GM23248 (cell line): ENCODE data around the gene RBM28. TPM values are rescaled to one million over a fixed set of nuclear protein-coding genes. Genes with fewer than 3 reads are reported as not detected.
A peak's percentile ranks its signal among the peaks of the same experiment; 100 is the strongest.

Experiments
- DNase-seq: peaks from one replicate; pipeline ENCODE4 v3.0.0-alpha.2; 2015
- H2AFZ ChIP-seq: fragments of 200-600 bp; sonication (generic); 2 replicates; pipeline ENCODE4 v1.6.1; 2016; ENCODE audit warnings: antibody characterized with exemption
- H3F3A ChIP-seq: fragments of 200-600 bp; sonication (generic); 2 replicates; pipeline ENCODE4 v1.6.1; 2016; ENCODE audit warnings: mild to moderate bottlenecking, antibody characterized with exemption, mixed run types; ENCODE audit not compliant: insufficient read depth
- H3K27ac ChIP-seq: fragments of 200-600 bp; sonication (generic); 2 replicates; pipeline ENCODE4 v1.5.1; 2016; ENCODE audit warnings: mild to moderate bottlenecking
- H3K27me3 ChIP-seq: fragments of 200-600 bp; sonication (generic); replicated peaks from 2 replicates; pipeline ENCODE4 v1.6.1; 2016; ENCODE audit warnings: mild to moderate bottlenecking; ENCODE audit not compliant: insufficient read depth
- H3K36me3 ChIP-seq: fragments of 200-600 bp; sonication (generic); 2 replicates; pipeline ENCODE4 v1.6.1; 2016; ENCODE audit warnings: low read depth, mild to moderate bottlenecking
- H3K4me1 ChIP-seq: fragments of 200-600 bp; sonication (generic); 2 replicates; pipeline ENCODE4 v1.6.1; 2016; ENCODE audit warnings: mild to moderate bottlenecking; ENCODE audit not compliant: insufficient read depth
- H3K4me2 ChIP-seq: fragments of 200-600 bp; sonication (generic); one replicate; pipeline ENCODE4 v1.6.1; 2016; ENCODE audit warnings: mild to moderate bottlenecking; ENCODE audit not compliant: unreplicated experiment
- H3K4me3 ChIP-seq: fragments of 200-600 bp; sonication (generic); 2 replicates; pipeline ENCODE4 v1.5.1; 2016; ENCODE audit warnings: mild to moderate bottlenecking
- H3K79me2 ChIP-seq: fragments of 200-600 bp; sonication (generic); 2 replicates; pipeline ENCODE4 v1.6.1; 2016; ENCODE audit warnings: mild to moderate bottlenecking; ENCODE audit not compliant: insufficient read depth
- H3K9ac ChIP-seq: fragments of 200-600 bp; sonication (generic); 2 replicates; pipeline ENCODE4 v1.6.1; 2016; ENCODE audit warnings: mild to moderate bottlenecking
- H3K9me2 ChIP-seq: fragments of 200-600 bp; sonication (generic); 2 replicates; pipeline ENCODE4 v1.6.1; 2016; ENCODE audit warnings: mixed run types, mild to moderate bottlenecking, moderate library complexity; ENCODE audit not compliant: insufficient read depth
- H3K9me3 ChIP-seq: fragments of 200-600 bp; sonication (generic); one replicate; pipeline ENCODE4 v1.6.1; 2017; ENCODE audit warnings: low read depth
- H4K20me1 ChIP-seq: fragments of 200-600 bp; sonication (generic); 2 replicates; pipeline ENCODE4 v1.6.0; 2016; ENCODE audit not compliant: insufficient read depth
- EZH2 ChIP-seq: fragments of 200-600 bp; sonication (generic); IDR thresholded peaks from 2 replicates; pipeline ENCODE4 v1.6.1; 2018; ENCODE audit warnings: antibody characterized with exemption, mild to moderate bottlenecking; ENCODE audit not compliant: insufficient read depth, poor library complexity, severe bottlenecking
- EZH2phosphoT487 ChIP-seq: fragments of 200-600 bp; sonication (generic); IDR thresholded peaks from 2 replicates; pipeline ENCODE4 v1.6.1; 2018; ENCODE audit warnings: antibody characterized with exemption, moderate library complexity, mild to moderate bottlenecking, low read depth; ENCODE audit not compliant: insufficient read depth
- WGBS, 2 experiments: methylation state at CpG; one replicate each; pipeline ENCODE4 v1.1.6; 2015 to 2017; ENCODE audit warnings: low lambda C conversion rate in 2 of 2, low coverage in 1 of 2; ENCODE audit errors: missing lambda C conversion rate in 2 of 2; 5-methylcytosine and 5-hydroxymethylcytosine counted together
- in situ Hi-C: fragments of 300-500 bp; cut with MboI; formaldehyde crosslinking; loops from 2 replicates; pipeline ENCODE4 v1.15.0; 2020
- polyA plus RNA-seq: library from polyadenylated mRNA; unstranded; fragments of >200 nt; fragmentation: Nextera tagmentation; extraction: Ambion mirVana; gene quantifications from 2 replicates; pipeline ENCODE4 v1.2.1, GENCODE V29; 2016
- total RNA-seq: library from RNA; depleted of rRNA; stranded (reverse); fragments of >200 nt; shearing (Covaris generic); gene quantifications from 2 replicates; pipeline ENCODE4 v1.2.3, GENCODE V29; 2014

RBM28 gene
- total and polyA plus RNA-seq, 2 experiments from 2014 or later, result 18.9 to 25.7 TPM

GRCh38 chr7:128271471-128271941 is 72.2 kb downstream of the RBM28 start:
- Histone ChIP-seq H3K27me3 (no peaks in the 10 kb centered on the region), H3K4me1 (peaks cover 31% of the 10 kb centered on the region), H4K20me1 (no peaks in the 10 kb centered on the region), H3K9me2 (no peaks in the 10 kb centered on the region), H3K9ac (peak overlapping the region; percentile 39), H3K79me2 (no peaks in the 10 kb centered on the region), H3K4me3 (peak overlapping the region; percentile 53), H3K4me2 (peak overlapping the region; percentile 51), H3K27ac (no peak overlapping the region), H3K36me3 (no peaks in the 10 kb centered on the region), H3F3A (peaks cover 7% of the 10 kb centered on the region; the same call in 1 of the 2 replicates), H3K9me3 (no peaks in the 10 kb centered on the region), H2AFZ (peak overlapping the region; percentile 79)
- 4% methylated on average over 25 to 31 of the region's 37 CpGs for WGBS, 2 experiments
- peak; percentile 41 for DNase-seq
- TF ChIP-seq EZH2phosphoT487, result no peak
- no peak for TF ChIP-seq EZH2
- in situ Hi-C loops, result no loop called here

DNA sequence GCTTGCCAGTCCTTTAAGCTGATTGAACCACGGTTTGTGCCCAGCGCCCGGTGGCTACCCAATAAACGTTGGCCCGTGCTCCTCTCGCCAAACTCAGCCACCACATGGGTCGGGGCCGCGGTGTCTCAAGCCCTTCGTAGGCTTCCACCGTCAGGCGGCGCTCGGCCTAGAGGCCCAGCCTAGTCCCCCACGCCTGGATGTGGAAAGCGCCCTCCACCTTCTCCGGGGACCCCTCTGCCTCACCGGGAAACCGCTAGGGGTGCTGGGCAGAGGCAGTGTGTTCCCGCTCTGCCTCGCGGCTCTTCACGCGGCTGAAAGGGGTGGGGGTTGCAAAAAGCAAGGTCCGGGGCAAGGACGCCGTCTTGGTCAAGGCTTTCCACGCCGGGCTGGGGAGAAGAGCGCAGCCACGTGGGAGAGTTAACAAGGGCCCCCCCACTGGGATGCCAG is 72.9 kb downstream of the RBM28 start:
- H3K27me3 ChIP-seq, result no peaks in the 10 kb centered on the region
- H3K4me3 ChIP-seq, result 0 out of 2 replicates have a peak overlapping the region, but pooled peaks have one; percentile 53
- no peak overlapping the region for H3K27ac ChIP-seq
- in situ Hi-C loops, result no loop called here
- TF ChIP-seq EZH2 (no peak), EZH2phosphoT487 (no peak)
- peak overlapping the region; percentile 51 for H3K4me2 ChIP-seq
- H3F3A ChIP-seq, result peaks cover 10% of the 10 kb centered on the region; the same call in 1 of the 2 replicates
- 7 to 10% methylated on average over 31 of the region's 31 CpGs for WGBS, 2 experiments
- no peaks in the 10 kb centered on the region for H3K9me2 ChIP-seq
- peaks cover 31% of the 10 kb centered on the region for H3K4me1 ChIP-seq
- no peaks in the 10 kb centered on the region for H4K20me1 ChIP-seq
- no peaks in the 10 kb centered on the region for H3K79me2 ChIP-seq
- H3K36me3 ChIP-seq, result no peaks in the 10 kb centered on the region
- no peaks in the 10 kb centered on the region for H3K9me3 ChIP-seq
- peak; percentile 49 for DNase-seq
- H3K9ac ChIP-seq, result peak overlapping the region; percentile 39
- peak overlapping the region; percentile 79 for H2AFZ ChIP-seq

GRCh38 chr7:128268233-128268632 is 75.5 kb downstream of the RBM28 start:
- H2AFZ ChIP-seq, result no peak overlapping the region
- no peaks in the 10 kb centered on the region for H3K9me2 ChIP-seq
- in situ Hi-C loops, result no loop called here
- H3K4me3 ChIP-seq, result no peak overlapping the region
- no peak overlapping the region for H3K27ac ChIP-seq
- H4K20me1 ChIP-seq, result no peaks in the 10 kb centered on the region
- WGBS, 2 experiments, result 52 to 59% methylated on average over 2 of the region's 2 CpGs
- no peaks in the 10 kb centered on the region for H3K36me3 ChIP-seq
- no peak for DNase-seq
- H3F3A ChIP-seq, result peaks cover 10% of the 10 kb centered on the region; the same call in 1 of the 2 replicates
- TF ChIP-seq EZH2phosphoT487 (no peak), EZH2 (no peak)
- no peaks in the 10 kb centered on the region for H3K9me3 ChIP-seq
- no peaks in the 10 kb centered on the region for H3K79me2 ChIP-seq
- no peaks in the 10 kb centered on the region for H3K27me3 ChIP-seq
- H3K4me2 ChIP-seq, result no peak overlapping the region
- H3K9ac ChIP-seq, result no peak overlapping the region
- peaks cover 23% of the 10 kb centered on the region for H3K4me1 ChIP-seq

DNA sequence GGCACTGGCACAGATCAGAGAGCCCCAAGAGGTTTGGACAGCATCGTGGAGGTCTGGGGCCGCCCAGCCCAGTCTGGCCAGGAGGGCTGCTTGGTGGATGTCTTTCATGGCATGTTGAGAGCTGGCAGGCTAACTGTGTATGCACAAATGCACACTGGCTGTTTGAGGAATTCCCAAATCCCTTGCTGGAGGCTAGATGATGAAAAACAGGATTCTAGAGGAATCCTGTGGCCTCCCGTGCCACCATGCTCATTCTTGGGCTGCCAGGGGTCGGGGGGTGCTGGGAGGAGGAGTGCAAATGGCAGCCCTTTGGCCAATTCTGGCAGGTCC is 76.1 kb downstream of the RBM28 start:
- peak overlapping the region; percentile 68 for H3K9ac ChIP-seq
- peaks cover 10% of the 10 kb centered on the region; the same call in 1 of the 2 replicates for H3F3A ChIP-seq
- peak overlapping the region; percentile 94 for H3K4me2 ChIP-seq
- peak overlapping the region; percentile 64 for H3K27ac ChIP-seq
- H3K4me1 ChIP-seq, result peaks cover 23% of the 10 kb centered on the region
- TF ChIP-seq EZH2phosphoT487, result no peak
- TF ChIP-seq EZH2, result no peak
- H3K9me2 ChIP-seq, result no peaks in the 10 kb centered on the region
- in situ Hi-C loops, result no loop called here
- H2AFZ ChIP-seq, result peak overlapping the region; percentile 98
- H3K27me3 ChIP-seq, result no peaks in the 10 kb centered on the region
- H4K20me1 ChIP-seq, result no peaks in the 10 kb centered on the region
- no peaks in the 10 kb centered on the region for H3K79me2 ChIP-seq
- no peaks in the 10 kb centered on the region for H3K9me3 ChIP-seq
- no peak for DNase-seq
- H3K36me3 ChIP-seq, result no peaks in the 10 kb centered on the region
- peak overlapping the region; percentile 62 for H3K4me3 ChIP-seq
- 44 to 50% methylated on average over 4 of the region's 4 CpGs for WGBS, 2 experiments
